GM12801 (cell line): ENCODE results near the gene RNF138.

Experiments
- TF ChIP-seq, protein P1 (sequence below): IDR thresholded peaks from one replicate; pipeline ENCODE4 v1.5.1; 2011; ENCODE audit warnings: control low read depth; ENCODE audit not compliant: insufficient read length; ENCODE audit errors: extremely low read depth

RNF138 gene

DNA sequence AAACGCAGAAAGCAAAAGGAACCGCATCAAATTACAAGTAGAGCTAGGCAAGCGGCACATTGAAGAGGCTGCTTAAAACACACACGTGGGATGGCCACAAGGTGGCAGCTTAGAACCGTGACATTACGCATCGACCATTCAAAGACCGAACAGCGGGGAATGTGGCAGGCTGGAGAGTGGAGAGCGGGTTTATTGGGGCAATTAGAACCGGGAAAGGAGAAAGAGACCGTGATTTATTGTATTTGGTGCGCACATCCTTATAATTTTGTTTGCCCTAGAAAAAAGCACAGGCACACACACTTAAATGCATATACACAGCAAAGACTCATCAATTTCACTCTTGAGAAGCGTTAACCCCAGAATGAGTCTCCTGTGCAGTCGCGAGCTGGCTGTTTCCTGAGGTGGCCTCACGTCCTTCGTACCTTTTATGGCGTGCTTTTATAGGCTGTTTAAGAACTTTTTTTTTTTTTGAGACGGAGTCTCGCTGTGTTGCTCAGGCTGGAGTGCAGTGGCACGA, 66.5 kb downstream of the RNF138 start:
- TF ChIP-seq, protein P1, sequence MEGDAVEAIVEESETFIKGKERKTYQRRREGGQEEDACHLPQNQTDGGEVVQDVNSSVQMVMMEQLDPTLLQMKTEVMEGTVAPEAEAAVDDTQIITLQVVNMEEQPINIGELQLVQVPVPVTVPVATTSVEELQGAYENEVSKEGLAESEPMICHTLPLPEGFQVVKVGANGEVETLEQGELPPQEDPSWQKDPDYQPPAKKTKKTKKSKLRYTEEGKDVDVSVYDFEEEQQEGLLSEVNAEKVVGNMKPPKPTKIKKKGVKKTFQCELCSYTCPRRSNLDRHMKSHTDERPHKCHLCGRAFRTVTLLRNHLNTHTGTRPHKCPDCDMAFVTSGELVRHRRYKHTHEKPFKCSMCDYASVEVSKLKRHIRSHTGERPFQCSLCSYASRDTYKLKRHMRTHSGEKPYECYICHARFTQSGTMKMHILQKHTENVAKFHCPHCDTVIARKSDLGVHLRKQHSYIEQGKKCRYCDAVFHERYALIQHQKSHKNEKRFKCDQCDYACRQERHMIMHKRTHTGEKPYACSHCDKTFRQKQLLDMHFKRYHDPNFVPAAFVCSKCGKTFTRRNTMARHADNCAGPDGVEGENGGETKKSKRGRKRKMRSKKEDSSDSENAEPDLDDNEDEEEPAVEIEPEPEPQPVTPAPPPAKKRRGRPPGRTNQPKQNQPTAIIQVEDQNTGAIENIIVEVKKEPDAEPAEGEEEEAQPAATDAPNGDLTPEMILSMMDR = no peak

DNA sequence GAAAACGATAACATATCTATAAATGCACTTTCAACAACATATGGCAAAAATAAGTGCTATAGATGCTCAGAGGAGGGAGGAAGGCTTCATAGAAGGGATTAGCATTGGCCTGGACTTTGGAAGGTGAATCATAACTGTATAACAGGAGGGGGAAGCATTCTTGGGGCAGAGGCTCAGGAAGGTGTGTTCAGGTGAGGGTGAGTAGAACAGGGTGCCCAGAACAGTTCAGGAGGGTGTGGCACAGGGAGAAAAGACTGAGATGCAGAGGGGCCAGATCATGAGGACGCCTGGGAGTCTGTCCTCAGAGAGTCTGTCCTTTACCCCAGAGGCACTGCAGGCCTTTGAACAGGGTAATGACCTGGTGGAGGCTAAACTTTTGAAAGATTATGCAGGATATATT, 68.9 kb downstream of the RNF138 start:
- TF ChIP-seq, protein P1 = no peak

GRCh38 chr18:32167980-32168730, 76.5 kb downstream of the RNF138 start:
- TF ChIP-seq, protein P1 = no peak

DNA sequence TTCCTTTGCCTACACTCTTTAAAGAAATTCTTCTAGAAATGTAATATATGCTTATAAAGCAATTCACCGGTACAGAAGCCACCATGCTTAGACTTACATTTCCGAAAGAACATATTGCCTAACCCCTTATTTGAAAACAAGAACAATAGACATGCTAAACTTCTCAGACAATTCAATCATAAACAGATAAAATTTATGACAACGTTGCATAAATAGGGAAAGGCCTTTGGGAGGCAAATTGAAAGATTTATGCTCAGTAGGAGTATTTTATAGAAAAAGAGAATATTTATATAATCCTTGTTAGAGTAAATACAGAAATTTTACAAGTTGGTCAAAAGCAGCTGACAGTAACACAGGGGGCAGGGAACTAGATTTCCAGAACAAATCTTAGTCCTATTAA, 82.0 kb downstream of the RNF138 start:
- TF ChIP-seq, protein P1 = no peak

DNA sequence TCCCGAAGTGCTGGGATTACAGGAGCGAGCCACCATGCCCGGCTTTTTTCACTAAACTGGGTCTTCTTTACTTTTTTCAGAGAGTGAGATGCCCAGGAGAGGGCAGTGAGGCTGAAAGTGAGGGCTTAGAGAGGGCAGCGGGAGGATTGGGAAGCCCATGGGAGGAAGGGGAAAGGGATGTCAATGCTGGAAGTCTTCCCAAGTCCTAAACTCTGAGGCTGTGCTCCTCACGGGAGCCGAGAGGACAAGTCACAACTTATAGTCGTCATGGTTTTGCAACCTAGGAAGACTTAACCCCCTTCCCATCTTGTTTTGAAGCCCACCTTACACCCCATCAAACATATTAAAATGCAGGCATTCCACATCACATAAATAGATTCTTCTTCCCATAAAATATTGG, 83.0 kb downstream of the RNF138 start:
- TF ChIP-seq, protein P1 = no peak

- TF ChIP-seq, protein P1 = no peak
Observed at GRCh38 chr18:32175265-32175664, 83.6 kb downstream of the RNF138 start.

DNA sequence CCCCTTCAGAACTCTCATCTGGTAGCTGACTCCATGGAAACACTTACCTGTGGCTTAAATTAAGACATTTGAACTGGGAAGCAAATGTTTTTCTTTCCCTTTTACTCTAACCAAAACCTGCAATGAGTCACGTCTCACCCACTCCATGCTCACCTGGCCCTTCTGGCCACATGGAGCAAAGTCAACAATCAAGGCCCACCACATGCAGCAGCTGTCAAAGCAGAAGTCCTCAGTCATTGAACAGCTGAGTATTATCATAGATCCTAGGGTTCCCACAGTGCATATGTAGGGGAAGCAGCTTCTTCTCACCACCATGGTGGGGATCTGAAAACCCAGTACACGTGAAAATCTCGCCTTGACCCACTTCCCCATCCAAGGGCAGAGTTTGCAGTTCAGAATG, 85.9 kb downstream of the RNF138 start:
- TF ChIP-seq, protein P1 = no peak
